NCI-H146 treated with DMSO at 0.1 percent for 48 hours (cell line): ENCODE data around the gene NDUFB10.
A peak's percentile ranks its signal among the peaks of the same experiment; 100 is the strongest.
"Not testable (repeated sequence)": the region's sequence is repeated elsewhere in the genome, so short reads cannot be mapped to it uniquely, and the experiment has no call there.

Experiments
- DNase-seq: peaks from one replicate; lab custom pipeline; 2025; ENCODE audit not compliant: unreplicated experiment; lab: John Stamatoyannopoulos, UW

NDUFB10 gene

DNA sequence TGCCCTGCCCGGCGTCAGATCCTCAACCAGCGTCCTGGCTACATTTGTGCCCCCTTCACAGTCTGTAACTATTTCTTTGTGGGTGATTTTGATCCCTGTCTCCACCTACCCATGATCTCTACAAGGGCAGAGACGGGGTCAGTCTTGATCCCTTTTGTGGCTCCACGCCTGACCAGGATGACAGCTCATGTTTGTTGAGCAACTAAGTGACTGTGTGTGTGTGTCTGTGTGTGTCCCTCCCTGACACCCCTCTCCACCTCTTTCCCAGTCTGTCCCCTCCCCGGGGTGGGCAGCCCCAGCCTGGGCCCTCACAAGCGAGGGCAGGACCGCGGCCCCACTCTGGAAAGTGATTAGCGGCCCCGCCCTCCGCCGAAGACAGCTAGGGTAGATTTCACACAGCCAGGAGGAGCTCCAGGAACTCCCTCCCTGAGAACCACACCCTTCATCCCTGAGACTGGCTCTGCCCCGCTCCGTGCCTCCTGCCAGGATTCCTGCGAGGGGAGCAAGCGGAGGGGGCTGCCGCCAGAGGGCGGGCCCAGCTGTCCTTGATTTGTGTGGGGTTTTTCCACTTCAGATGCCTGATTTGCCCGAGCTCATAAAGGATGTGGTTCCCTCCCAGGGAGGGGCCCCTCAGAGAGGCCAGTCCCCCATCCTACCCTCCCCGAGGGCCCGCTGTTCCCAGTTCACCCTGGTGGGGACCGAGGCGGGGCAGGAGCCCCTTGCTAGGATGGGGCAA is 35.9 kb upstream of the NDUFB10 start:
- DNase-seq: peak; percentile 50

DNA sequence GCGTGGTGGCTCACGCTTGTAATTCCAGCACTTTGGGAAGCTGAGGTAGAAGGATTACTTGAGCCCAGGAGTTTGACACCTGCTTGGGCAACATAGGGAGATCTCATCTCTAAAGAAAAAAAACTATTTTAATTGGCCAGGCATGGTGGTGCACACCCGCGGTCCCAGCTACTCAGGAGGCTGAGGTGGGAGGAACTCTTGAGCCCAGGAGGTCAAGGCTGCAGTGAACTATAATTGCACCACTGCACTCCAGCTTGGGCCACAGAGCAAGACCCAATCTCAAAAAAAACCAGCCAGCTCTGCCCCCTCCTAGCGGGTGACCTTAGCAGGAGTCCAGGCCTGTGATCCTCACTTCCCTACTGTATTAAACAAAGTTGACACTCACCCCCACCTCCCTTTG is 35.2 kb upstream of the NDUFB10 start:
- no peak for DNase-seq

DNA sequence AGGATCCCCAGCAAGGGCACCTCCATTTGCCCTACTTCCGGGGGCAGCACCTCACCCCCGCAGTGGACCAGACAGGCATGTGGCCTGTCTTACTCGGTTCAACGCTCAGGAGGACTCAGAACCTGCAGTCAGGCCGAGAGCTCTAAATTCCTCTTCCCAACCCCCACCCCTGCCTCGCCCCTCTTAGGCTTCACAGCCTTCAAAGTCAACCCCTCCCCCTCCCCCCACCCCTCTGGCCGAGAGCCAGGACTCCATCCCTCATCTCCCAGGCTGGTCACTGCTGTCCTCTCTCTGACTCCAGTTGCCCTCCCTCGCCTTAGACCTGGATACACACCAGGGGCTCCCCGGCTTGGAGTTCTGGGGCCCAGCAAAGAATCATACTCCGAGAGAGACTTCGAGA is 33.1 kb upstream of the NDUFB10 start:
- no peak for DNase-seq

DNA sequence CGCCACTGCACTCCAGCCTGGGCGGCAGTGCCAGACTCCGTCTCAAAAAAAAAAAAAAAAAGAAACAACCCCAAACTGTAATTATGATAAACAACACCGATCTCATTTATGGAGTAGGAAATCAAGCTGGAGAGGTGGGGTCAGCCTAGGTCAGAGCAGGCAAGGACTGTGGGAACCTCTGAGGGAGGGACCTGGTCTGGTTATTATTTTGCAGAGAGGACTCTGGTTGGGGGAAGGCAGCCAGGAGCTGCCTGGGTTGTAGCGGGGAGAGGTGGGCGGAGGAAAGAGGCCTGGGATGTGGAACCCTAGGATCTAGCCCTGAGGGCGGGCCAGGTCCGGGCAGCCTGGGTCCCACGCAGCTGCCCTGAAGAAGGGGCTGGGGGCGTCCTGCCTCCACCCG is 30.2 kb upstream of the NDUFB10 start:
- peak; percentile 40 for DNase-seq

DNA sequence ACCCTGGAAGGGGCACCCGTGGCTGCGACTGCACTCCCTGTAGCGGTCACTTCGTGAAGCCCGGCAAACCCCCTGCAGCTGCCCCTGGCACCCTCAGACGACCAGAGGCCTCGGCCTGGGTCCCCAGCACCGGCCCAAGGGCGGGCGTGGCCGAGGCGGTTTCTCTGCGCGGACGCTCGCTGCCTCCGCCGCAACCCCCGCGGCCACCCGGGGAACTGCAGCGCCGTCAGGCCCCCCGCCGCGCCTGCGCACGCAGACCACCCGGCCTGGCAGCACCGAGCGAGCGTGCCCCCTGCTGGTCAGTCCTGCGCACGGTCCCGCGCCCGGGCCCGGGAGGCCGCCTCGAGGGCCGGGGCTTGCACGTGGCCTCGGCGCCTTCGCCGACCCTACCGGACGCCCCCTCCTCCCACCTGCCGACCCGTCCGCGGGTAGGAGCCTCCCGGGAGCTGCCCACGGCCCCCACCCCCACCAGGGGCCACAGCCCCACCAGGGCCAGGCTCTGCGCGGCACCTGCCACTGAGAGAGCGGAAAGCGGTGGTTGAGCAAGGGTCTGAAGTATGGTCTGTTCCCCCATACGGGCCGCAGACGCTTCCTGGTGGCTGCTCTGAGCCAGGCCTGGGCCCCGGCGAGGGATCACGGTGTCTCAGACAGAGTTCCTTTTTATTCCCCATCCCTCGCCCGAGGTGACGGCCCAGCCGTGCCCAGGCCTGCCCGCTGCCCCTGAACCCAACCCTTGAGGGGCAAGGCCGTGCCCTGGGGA is 29.6 kb upstream of the NDUFB10 start:
- DNase-seq: peak; percentile 68

GRCh38 chr16:1930338-1930720 is 29.0 kb upstream of the NDUFB10 start:
- no peak for DNase-seq

DNA sequence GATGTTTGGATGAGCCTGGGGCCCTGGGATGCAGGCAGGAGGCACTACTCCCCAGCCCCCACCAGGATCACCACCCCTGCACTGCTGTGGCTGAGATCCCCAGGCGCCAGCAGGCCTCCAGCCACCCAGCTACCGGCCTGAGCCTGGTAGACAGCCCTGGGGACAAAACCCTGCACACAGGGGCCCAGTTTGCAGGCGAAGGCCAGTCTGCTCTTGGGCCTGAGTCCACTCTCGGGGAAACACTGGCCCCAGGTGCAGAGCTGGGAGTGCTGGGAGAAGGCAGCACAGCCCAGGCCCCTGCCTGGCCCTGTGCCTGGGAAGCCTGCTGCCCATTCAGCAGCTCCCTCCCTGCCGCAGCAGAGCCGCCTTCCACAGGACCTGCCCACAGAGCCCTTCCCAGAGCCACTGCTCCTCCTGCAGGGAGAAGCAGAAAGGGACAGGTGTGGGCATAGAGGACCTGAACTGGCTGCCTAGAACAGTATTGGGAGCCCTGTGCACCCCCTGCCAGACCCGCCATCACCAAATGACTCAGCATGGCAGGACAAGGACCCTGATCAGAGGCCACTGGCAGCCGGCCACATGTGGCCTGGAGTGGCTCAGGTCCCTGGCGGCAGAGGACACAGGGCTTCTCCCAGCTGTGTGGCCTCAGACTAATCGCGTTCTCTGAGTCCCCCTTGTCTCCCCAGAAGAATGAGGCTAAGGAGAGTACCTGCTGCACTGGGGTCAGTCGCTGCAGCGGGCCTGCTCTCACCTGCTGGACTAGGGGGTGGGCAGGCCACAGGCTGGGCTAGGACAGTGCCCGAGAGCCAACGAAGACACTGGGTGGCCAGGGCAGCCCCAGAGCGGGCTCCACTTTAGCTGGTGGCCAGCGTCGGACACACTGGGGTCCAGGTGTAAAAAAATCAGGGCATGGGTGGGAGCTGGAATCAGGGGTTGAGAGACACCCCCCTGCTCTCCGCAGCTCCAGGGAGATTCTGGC is 27.0 kb upstream of the NDUFB10 start:
- no peak for DNase-seq

- DNase-seq: no peak
Observed at GRCh38 chr16:1933097-1933661, 26.2 kb upstream of the NDUFB10 start.

GRCh38 chr16:1936945-1937479 is 22.3 kb upstream of the NDUFB10 start:
- DNase-seq: no peak

- no peak for DNase-seq
Observed at GRCh38 chr16:1938316-1938715, 21.0 kb upstream of the NDUFB10 start.

DNA sequence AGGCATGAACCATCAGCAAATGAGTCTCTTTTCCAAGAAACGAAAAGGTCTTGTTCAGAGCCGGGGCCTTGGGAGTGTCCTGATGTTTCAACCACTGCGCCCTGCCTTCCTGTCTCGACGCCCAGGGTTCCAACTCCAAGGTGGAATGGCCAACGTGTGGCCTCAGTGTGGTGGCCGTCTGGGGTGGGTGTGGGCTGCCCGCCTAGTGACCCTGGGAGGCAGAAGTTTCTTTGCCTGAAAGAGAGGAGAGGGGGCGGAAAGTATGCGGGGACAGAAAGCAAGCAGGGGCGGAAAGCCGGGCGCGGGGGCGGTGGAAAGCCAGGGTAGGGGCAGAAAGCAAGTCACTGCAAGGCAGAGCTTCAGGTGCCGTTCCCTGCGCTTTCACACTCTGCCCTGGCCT is 20.4 kb upstream of the NDUFB10 start:
- DNase-seq: no peak

DNA sequence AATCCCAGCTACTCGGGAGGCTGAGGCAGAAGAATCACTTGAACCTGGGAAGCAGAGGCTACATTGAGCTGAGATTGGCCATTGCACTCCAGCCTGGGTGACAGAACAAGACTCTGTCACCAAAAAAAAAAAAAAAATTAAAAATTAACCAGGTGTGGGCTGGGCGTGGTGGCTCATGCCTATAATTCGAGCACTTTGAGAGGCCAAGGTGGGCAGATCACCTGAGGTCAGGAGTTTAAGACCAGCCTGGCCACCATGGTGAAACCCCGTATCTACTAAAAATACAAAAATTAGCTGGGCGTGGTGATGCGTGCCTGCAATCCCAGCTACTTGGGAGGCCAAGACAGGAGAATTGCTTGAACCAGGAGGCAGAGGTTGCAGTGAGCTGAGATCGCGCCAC is 19.5 kb upstream of the NDUFB10 start:
- DNase-seq: not testable (repeated sequence)

- no peak for DNase-seq
Observed at GRCh38 chr16:1940273-1941161, 18.8 kb upstream of the NDUFB10 start.

GRCh38 chr16:1941162-1942046 is 17.9 kb upstream of the NDUFB10 start:
- no peak for DNase-seq

- no peak for DNase-seq
Observed at GRCh38 chr16:1942047-1942809, 17.1 kb upstream of the NDUFB10 start.

DNA sequence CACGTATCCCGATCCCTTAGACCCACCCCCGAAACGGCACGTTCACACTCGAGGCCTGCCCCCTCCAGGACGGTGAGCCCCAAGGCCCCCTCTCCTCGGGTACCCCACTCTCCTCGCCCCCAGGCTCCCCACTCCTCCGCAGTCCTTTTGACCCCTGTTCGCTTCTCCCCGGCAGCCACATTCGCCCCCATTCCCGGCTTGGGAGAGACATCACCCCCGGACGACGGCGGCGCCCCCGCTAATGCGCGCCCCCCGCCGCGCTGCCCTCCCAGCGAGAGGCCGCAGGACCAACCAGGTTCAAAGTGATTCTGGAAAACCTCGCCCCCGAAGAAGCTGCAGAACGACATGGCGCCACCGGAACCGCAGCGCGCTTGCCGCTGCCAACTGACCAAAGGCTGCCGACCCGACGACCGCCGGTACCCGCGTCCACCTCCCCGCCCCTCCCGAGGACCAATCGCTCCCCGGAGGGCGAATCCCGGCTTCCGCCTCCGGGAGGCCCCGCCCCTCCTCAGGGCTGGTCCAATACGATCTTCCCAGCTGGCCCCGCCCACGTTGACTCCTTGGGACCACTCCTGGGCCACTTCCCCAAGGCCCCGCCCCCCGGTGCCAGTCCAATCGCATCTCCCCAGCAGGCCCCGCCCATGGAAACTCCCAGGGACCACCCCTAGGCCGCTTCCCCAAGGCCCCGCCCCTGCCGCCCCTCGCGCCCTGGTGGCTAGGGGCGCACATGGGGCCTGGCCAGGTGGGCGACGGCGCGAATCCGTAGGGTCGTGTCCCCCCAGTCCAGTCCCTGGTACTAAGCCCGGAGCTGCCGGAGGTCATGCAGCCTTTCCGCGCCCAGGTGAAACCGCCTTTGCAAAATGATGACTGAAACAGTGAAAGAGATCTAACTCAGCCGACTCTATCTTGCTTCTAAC is 16.3 kb upstream of the NDUFB10 start, which contains the start of gene MSRB1:
Gene MSRB1, minus strand, starts transcription at position 390 of the 917 bp plus-strand sequence. Its CDS starts 43 bp downstream, at position 347.
- DNase-seq: peak; percentile 99
